Stimulated activated CD8-positive, alpha-beta memory T cell treated with anti-CD3 and anti-CD28 coated beads, Interleukin-2, amount 100 ng/mL, for 1 hour (primary cell): ENCODE results near the gene COL4A3.

Experiments used
- DNase-seq, 2 donors: peaks; one replicate each; pipeline ENCODE4 v3.0.0-alpha.2; 2020; ENCODE audit warnings: low read depth in 2 of 2

The COL4A3 gene

DNA sequence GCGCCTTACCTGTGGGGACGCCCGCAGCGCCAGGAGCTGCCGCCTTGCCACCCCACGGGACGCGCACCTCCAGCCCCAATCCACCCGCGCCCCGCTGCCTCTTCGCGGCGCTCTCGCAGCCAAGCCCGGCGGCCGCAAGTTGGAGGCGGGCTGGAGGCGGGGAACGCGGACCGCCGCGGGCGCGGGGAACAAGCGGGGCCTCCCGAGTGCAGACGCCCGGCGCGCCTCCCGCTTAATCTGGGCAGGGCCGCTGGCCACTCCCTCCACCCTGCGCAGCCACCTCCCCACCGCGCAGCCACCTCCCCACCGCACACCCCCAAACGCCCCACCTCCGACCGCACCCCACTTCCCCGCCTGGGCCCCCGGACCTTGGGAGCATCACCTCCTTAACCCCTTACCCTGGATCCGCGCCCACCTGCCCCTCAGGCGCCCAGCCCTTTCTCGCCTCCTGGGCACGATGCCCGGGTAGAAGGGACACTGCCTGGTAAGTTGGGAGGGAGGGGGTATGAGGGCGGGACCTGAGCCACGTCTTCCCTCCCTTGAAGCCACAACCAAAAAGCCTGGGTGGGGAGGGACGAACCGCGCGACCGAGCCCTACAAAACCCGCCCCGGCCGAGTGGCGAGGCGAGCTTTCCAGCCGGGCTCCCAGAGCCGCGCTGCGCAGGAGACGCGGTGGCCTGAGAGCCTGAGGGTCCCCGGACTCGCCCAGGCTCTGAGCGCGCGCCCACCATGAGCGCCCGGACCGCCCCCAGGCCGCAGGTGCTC lies at the start of gene COL4A3, which contains the start of gene COL4A4:
Gene COL4A3 (plus strand): TSS at position 627 of the 765 bp plus-strand sequence. CDS start 103 bp downstream, at position 730.
Gene COL4A4 (minus strand): TSS at position 208 of the 765 bp plus-strand sequence. CDS start 16,722 bp downstream, outside the sequence.
- no peak for DNase-seq

DNA sequence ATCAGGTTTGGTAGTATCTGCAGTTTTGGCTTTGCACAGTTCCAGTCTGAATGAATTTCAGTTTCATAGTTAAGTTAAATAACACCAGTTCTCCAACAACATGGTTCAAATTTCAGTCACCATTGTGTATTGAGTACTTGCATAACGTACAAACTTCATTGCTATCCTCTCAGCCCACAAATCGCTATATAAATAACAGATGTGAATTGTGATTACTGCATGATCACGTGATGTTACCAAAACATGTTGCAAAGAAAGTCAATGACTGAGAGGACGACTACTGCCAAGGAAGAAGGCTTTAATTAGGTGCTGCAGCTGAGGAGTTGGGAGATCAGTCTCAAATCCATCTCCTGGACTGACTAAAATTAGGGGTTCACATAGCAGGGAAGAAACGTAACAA lies 48.7 kb upstream of the COL4A3 start:
- no peak for DNase-seq

DNA sequence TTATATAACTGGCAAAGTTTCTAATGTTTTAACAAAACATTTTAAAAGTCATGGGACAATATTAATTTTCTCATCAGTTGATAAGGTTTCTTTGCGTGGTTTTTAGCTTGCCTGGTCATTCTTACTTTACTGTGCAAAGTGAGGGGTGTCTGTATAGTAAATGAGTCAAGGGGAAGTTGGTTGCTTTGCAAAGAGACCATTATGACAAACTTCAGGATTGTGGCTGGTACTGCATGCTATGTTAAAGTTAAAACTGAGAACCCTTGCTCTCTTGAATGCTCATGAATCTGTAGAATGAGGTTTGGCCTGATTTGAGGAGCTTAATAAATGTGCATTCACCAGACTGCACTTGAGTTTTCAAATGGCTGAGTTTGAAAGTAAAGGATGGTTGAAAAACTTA lies 47.4 kb upstream of the COL4A3 start:
- no peak for DNase-seq

DNA sequence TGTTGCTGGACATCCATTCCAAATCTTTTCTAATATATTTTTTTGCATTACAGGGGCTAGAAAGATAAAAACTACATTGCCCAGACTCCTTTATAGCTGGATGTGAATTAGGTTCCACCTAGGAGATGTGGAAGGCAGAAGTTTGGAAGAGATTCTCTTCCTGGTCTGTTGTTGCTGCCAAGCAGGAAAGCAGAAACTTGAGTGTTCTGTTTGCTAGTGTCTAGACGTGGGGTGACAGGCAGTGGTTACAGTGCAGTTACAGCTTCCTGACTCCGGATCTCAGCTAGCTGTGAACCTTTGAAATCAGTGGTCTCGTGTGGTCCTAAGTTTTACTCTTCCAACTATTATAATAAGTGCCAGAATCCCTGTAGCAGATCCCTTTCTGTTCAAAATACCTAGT lies 46.6 kb upstream of the COL4A3 start:
- no peak for DNase-seq

DNA sequence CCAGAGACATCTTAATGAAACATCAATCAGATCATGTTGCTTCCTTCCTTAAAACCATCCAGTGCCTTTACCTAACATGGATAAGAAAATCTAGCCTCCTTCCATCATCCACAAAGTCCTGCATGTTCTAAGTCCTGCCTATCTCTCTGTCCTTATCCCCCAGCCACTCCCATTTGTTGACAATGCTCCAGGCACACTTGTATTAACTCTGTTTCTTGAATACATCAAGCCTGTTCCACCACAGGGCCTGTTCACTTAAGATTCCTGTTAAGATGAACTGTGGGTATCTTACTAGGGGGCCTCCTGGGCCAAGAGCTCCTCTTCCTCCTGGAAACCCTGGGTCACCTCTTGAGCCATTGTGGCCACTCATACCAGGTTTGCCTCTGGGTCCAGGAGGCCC lies 46.1 kb upstream of the COL4A3 start:
- DNase-seq, result no peak

DNA sequence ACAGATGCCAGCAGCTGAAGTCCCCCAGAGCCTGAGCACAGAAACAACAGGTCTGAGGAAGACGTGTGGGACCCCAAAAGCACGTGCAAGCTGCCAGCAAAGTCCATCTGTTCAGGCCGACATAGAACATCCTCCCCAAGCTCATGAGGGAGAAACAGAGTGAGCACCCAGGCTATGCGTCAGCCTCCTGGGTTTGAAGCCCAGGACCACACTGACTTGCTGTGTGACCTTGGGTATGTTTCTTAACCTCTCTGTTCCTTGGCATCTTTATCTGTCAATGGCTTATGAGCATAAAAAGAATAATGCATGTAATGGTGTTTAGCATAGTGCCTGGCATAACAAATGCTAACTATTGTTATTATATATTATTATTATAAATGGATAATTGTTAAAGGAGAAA lies 40.7 kb upstream of the COL4A3 start:
- no peak for DNase-seq

DNA sequence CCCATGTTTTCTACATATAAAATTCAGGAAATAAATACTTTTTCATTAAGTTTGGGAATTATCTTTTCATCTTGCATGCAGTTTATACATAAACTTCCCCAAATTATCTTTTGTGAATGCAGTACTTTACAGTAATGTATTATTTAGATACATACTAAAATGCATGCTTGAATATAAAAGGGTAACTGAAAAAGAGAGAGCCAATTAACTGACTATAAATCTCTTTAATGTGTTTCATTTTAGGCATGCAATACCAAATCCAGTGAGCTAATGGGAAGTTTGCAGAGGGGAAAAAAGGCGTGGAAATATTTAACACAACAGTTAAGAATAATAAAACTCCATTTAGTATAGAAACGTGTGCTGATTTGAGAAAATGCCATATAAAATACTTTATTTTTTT lies 39.6 kb upstream of the COL4A3 start:
- no peak for DNase-seq

DNA sequence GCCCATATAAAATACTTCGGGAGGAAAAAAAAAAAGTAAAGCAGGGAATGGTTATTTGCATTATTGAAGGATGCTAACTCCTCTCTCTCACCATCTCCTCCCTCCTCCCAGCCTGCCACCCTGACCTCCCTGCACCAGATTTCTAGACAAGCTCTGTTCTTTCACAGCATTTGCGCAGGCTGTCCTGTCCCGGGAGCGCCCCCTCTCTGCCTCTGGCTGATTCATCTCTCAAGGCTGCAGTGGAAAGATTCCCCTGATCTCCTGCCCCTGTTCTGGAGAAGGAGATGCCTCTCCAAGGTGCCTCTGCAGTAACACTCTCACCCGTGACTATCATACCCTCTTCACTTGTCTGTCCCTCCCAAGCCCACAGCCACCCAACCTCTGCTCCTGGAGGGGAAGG lies 38.9 kb upstream of the COL4A3 start:
- DNase-seq, result no peak

DNA sequence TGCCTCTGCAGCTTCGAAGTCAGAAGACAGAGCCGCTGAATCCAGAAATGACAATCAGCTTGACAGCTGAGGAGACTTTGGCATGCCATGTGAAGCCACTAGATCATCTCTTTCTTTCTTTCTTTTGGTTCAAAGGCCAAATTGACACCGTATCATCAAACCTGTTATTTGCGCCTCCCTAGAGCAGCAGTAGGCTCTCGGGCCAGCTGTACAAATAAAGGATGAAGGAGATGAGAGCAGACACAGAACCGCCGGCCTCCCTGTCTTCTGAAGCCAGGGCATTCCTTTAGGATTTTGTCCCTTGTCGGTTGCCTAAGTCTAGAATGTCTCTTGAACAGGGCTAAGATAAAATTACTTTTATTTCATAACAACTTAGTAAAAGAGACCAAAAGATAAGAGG lies 37.2 kb upstream of the COL4A3 start:
- no peak for DNase-seq

DNA sequence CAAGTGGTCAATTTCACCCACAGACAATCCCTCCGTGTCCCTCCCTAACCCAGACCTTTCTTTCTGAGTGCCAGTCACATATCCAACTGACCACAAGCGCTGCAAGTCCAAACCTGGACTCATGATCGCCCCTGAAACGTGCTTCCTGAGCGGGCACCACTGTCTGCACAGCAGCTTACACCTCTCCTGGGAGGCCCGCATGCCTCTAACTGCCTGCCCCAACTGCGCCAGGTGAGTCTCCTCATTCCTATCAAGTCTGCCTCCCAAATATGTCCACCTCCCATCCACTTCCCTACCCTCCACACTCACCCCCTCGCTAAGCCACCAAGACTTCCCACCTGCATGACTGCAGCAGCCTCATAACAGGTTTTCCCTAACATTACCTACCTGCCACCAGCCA lies 33.8 kb upstream of the COL4A3 start:
- no peak for DNase-seq

DNA sequence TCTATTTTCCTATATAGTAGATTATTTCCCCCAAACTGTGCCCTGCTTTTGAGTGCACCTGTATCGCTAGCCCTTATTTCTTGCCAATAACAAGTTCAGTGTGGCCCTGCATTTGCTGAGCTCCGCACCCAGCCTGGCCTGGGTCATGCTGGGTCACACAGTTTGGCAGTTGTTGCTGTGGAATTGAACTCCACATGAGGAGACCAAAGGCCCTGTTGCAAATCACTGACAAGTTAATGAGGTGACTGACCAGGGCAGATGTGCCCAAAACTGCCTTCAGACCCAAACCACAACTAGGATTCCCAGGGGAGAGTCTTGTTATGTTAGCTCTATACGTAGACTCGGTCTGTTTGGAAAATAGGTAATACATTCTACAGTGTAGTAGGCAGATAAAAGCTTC lies 31.4 kb upstream of the COL4A3 start:
- DNase-seq, result no peak

DNA sequence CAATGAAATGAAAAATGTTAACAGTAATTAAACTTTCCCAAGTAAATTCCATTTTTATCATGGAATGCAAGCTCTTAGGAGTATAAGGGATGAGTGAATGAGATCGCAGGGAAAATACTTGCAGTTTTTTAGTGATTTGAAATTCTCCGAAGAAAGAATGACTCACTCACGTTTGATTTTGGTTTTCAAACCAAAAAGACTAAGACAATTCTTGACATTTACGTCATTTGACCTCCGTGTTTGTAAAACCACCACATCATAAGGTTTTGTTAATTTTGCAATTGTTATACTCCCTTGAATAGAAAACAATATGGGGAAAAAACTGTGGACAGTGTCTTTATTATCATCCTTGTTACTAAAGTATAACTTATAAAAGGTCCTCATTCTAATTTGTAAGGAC lies 29.8 kb upstream of the COL4A3 start:
- DNase-seq, result no peak

DNA sequence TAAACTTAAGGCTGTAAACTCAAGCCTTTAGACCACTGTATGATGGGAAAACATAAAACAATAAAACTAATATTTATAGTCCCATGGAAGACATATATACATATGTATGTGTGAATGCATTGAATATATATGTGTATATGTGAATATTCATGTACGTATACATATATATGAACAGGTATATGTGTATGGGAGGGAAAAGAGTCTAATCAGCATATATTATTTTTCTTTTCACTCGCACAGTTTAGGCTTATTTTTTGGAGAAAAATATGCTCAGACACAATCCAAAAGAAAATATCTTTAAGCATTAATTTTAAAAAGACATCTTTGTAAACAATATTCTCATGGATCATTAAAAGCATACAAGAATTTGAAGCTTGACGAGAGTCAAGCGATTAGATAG lies 23.1 kb upstream of the COL4A3 start:
- no peak for DNase-seq

DNA sequence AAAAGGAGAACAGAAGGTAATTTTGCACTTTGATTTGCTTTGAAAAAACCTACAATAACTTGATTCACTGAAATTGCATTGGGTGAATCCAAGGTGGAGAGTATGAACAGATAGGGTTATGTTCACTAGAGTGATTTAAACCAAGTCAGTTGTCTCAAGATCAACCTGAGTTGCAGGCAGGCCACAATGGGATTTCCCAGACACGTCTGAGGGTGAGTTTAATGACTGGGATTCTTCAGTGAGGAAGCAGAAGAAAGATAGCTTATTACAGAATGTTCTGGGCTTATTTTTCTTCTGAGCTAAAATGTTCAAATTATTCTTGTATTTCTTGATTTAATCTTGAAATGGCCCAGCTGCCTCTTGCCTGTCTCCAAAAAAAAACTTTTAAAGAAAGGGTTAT lies 20.5 kb upstream of the COL4A3 start:
- no peak for DNase-seq

DNA sequence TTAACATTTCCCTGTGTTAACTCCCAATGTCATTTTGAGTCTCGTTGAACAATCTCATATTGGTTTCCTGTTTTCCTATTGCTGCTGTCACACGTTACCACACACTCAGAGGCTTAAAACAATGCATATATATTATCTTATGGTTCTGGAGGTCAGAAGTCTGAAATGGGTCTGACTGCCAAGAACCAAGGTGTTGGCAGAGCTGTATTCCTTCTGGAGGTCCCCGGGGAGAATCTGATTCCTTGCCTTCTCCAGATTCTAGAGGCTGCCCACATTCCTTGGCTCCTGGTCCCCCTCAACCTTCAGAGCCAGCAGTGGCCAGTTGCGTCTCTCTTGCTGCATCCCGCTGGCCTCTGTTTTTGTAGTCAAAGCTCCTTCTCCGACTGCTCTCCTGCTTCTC lies 18.0 kb upstream of the COL4A3 start:
- no peak for DNase-seq

DNA sequence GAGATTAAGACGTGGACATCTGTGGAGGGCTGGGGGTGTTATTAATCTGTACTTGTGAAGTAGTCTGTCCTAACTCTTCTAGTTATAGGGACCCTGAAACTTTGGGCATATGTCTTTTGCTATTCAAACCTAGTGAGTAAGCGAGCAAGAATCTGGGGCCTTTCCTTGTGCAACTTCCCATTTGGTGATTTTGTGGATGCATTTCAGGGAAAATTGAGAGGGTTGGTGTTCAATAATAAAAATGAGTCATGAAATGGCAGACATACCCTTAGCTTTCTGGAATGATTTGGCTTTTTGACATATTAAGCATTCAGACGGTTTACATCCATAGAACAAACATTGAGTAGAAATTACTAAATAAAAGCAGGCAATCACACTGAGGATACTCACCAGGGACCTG lies 17.4 kb upstream of the COL4A3 start:
- DNase-seq, result no peak

DNA sequence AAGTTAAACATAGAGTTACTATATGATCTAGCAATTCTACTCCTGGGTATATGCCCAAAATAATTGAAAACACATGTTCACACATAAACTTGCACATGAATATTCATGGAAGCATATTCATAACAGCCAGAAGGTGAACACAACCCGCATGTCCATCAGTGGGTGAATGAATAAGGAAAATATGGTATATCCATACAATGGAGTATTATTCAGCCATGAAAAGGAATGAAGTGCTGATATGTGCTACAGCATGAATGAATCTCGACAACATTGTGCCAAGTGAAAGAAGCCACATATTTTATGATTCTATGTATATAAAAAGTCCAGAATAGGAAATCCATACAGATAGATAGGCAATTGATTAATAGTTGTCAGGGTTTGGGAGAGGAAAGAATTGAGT lies 16.3 kb upstream of the COL4A3 start:
- no peak for DNase-seq

DNA sequence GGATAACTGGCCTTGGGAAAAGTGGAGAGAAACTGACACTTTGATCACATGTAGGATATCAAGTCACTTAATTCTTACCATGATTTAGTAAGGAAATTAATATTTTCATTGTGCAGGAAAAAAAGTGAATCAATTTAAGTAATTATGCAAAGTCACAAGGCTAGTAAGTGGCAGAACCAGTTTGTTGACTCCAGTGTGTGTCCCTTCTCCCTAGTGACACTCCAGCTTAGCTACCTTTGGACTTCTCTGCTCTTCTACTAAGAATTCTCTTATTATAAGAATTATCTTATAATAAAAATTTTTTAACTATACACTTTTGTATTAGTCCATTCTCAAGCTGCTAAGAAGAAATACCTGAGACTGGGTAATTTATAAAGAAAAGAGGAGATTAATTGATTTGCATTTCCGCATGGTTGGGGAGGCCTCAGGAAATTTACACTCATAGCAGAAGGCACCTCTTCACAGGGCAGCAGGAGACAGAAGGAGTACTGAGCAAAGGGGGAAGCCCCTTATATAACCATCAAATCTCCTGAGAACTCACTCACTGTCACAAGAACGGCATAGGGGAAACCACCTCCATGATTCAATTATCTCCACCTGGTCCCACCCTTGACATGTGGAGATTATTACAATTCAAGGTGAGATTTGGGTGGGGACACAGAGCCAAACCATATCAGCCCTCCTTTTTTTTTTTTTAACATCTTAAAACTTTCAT lies 14.0 kb upstream of the COL4A3 start:
- DNase-seq, result no peak

DNA sequence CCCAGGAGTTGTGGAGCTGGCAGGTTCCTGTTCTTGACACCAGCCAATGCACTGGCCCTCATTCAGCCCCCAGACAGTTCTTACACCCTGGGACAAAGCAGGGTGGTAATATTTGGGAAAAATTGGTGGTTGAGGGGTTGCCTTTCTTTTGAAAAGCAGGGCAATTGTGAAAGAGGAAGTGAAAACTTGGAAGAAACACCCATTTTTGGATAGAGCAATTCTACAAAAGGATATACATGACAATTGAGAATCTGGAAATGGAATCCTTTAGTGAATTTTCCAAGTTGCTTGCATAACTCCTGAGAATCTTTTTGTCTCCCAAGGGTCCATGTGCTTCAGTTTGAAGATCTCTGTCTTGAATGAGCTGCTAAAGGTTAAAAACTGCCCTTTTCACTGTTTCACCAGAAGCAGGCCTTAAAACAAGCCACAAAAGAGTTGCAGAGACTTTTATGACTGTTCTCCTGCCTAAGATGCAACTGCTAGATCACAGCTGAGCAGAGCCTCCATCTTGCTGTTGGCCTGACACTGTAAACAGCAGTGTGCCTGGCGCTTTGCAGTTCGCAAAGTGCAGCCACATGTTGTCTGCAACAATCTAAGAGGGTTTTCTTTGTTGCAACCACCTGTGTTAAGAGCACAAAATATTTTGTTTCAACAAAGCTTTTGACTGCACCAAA lies 12.2 kb upstream of the COL4A3 start:
- DNase-seq, result no peak

DNA sequence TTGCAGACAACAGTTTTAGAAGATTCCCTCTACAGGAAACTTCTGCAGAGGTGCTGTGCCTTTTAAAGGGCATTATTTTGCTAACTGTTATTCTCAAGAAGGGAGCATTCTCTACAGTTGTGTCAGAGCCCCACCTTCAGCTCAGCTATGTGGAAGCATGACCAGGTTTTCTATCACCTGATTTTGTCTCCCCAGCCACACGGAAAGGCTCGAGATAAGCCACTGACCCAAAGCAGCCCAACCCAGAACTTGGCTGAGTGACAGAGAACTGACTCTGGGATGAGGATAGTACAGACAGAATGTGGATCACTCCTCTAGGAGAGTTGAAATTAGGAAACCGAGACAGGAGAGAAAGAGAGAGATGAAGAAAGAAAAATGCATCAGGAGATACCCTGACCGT lies 11.1 kb upstream of the COL4A3 start:
- no peak for DNase-seq

DNA sequence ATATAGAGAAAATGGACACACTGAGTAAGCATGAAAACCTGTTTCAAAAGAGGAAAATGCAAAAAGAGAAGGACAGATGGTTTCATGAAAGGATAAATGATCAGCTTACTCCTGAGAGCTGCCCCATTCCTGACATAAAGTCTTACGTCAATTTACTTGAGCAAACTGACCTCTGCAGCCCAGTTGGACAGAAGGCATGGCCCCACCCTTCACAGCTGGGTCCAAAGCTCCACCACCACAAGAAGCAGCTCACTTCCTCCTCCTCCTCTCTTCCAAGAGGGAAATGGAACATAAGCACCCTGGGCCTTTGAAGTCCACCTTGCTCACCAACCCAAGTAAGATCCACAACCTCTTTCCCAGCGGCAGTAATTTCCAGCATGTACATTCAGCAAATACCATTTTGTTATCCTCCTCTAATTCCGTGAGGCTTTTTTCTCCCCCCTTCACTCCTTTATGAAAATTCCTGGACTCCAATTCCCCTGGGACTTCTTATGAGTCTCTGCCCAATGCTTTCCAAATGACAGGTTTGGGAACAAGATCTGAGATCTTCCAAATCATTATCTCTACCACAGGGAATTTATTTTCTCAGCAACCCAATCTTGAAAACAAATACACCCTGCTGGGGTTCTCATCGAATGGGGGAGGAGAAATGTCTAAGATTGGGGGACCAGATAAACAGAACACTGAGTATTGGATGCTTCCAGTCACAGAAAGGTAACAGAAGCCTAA lies 10.5 kb upstream of the COL4A3 start:
- DNase-seq, result no peak
